Measurements from ENCODE around the gene BNC2.

The BNC2 gene

GRCh38 chr9:16407617-16408016 is 462.9 kb downstream of the BNC2 start (continued):
- TF ChIP-seq ZBTB11 (tag by site-specific recombination; conservative IDR thresholded peaks at IDR 0.05; ENCODE audit: low read depth) = no peak

GRCh38 chr9:16406526-16407225 is 463.8 kb downstream of the BNC2 start:
- Histone ChIP-seq H3K36me3 (ENCODE audit: control insufficient read depth in 2 of 2, insufficient read depth in 1 of 2, low read length in 2 of 2) (no peaks in the 10 kb centered on the region), H3K27ac (ENCODE audit: extremely low read depth, low read depth, low read length) (no peak overlapping the region), H3K4me3 (ENCODE audit: low read depth, low read length) (no peak overlapping the region), H3K4me1 (ENCODE audit: control insufficient read depth, insufficient read depth, low read length) (no peaks in the 10 kb centered on the region), H3K9me3 (ENCODE audit: control insufficient read depth, insufficient read depth, low read depth, low read length) (no peaks in the 10 kb centered on the region)
- TF ChIP-seq YY2 (tag by site-specific recombination; IDR thresholded peaks at IDR 0.05) (no peak), ZNF473 (tag by site-specific recombination; IDR thresholded peaks at IDR 0.05) (no peak), MEIS1 (CRISPR knock-in tag; IDR thresholded peaks at IDR 0.05; ENCODE audit: borderline replicate concordance) (no peak)
- CTCF ChIA-PET = interaction anchor here (0.6 to 0.7 kb wide), 2 partner anchors 72 to 297 kb away, joined by 3 read pairs; no protein-coding TSS in a partner anchor
- POLR2A ChIA-PET = no interaction called here

- Histone ChIP-seq H3K36me3 (ENCODE audit: control insufficient read depth in 2 of 2, insufficient read depth in 1 of 2, low read length in 2 of 2) (no peaks in the 10 kb centered on the region), H3K4me3 (ENCODE audit: low read depth, low read length) (no peak overlapping the region), H3K9me3 (ENCODE audit: control insufficient read depth, insufficient read depth, low read depth, low read length) (no peaks in the 10 kb centered on the region), H3K4me1 (ENCODE audit: control insufficient read depth, insufficient read depth, low read length) (no peaks in the 10 kb centered on the region), H3K27ac (ENCODE audit: extremely low read depth, low read depth, low read length) (no peak overlapping the region)
- POLR2A ChIA-PET = no interaction called here
- TF ChIP-seq INSM2 (tag by site-specific recombination; IDR thresholded peaks at IDR 0.05) (no peak), ZNF335 (tag by site-specific recombination; conservative IDR thresholded peaks at IDR 0.05) (no peak), ZNF404 (tag by site-specific recombination; IDR thresholded peaks at IDR 0.05) (no peak)
- CTCF ChIA-PET = interaction anchor here (0.7 kb wide), 1 partner anchor 16 kb away, joined by 3 read pairs; no protein-coding TSS in a partner anchor
Measured at GRCh38 chr9:16405421-16405820, 465.0 kb downstream of the BNC2 start.

- CTCF ChIA-PET = no interaction called here
Measured at GRCh38 chr9:16401701-16402100, 468.8 kb downstream of the BNC2 start.

More at GRCh38 chr9:16401701-16402100, 468.8 kb downstream of the BNC2 start:
- no peak overlapping the region for H3K4me3 ChIP-seq (ENCODE audit: low read depth, low read length)
- H3K4me1 ChIP-seq (ENCODE audit: control insufficient read depth, insufficient read depth, low read length) = no peaks in the 10 kb centered on the region
- H3K27ac ChIP-seq (ENCODE audit: extremely low read depth, low read depth, low read length) = no peak overlapping the region
- TF ChIP-seq ZNF830 (tag by site-specific recombination; IDR thresholded peaks at IDR 0.05; ENCODE audit: low read depth) (no peak), SP2 (tag by site-specific recombination; IDR thresholded peaks at IDR 0.05) (no peak), ZNF175 (tag by site-specific recombination; IDR thresholded peaks at IDR 0.05) (no peak), ZNF223 (tag by site-specific recombination; IDR thresholded peaks at IDR 0.05) (no peak), ZSCAN16 (tag by site-specific recombination; IDR thresholded peaks at IDR 0.05) (no peak), ZNF791 (tag by site-specific recombination; IDR thresholded peaks at IDR 0.05) (no peak), ZNF521 (tag by site-specific recombination; IDR thresholded peaks at IDR 0.05) (no peak), ELK4 (IDR thresholded peaks at IDR 0.05; ENCODE audit: borderline replicate concordance, low read depth, low read length) (no peak), ZSCAN18 (tag by site-specific recombination; IDR thresholded peaks at IDR 0.05) (no peak), ZBTB20 (tag by site-specific recombination; IDR thresholded peaks at IDR 0.05) (no peak), ZNF18 (tag by site-specific recombination; IDR thresholded peaks at IDR 0.05) (no peak)
- no peaks in the 10 kb centered on the region for H3K9me3 ChIP-seq (ENCODE audit: control insufficient read depth, insufficient read depth, low read depth, low read length)
- POLR2A ChIA-PET = interaction anchor here (0.5 kb wide), 1 partner anchor 928 kb away, joined by 5 read pairs; no protein-coding TSS in a partner anchor
- H3K36me3 ChIP-seq (ENCODE audit: control insufficient read depth in 2 of 2, insufficient read depth in 1 of 2, low read length in 2 of 2) = no peaks in the 10 kb centered on the region

Measured in HEK293 (cell line).